K562 (cell line): ENCODE data around the gene KXD1. TPM values are rescaled to one million over a fixed set of nuclear protein-coding genes. Genes with fewer than 3 reads are reported as not detected.

Experiments used
- CBFA2T2 ChIP-seq: fragments of 450-650 bp; conservative IDR thresholded peaks from 2 replicates; pipeline ENCODE4 v1.6.1; 2017; ENCODE audit warnings: mild to moderate bottlenecking
- CCNT2 ChIP-seq: IDR thresholded peaks from 2 replicates; pipeline ENCODE4 v1.6.1; 2011; ENCODE audit warnings: borderline replicate concordance, low read depth, mild to moderate bottlenecking, moderate library complexity, mixed read lengths, low read length; ENCODE audit not compliant: insufficient read length; ENCODE audit errors: extremely low read depth
- FOSL1 ChIP-seq: fragments of 200-800 bp; sonication (Bioruptor generic); conservative IDR thresholded peaks from 2 replicates; pipeline ENCODE4 v1.6.1; 2016; ENCODE audit warnings: missing genetic modification characterization, missing compliant biosample characterization
- KLF6 ChIP-seq: fragments of 250-450 bp; sonication (Bioruptor Pico); IDR thresholded peaks from 2 replicates; pipeline ENCODE4 v1.4.0; 2020; ENCODE audit warnings: mild to moderate bottlenecking, moderate library complexity, borderline replicate concordance
- NCOA4 ChIP-seq: fragments of 450-650 bp; IDR thresholded peaks from 2 replicates; pipeline ENCODE4 v1.6.1; 2018; ENCODE audit warnings: mild to moderate bottlenecking; ENCODE audit not compliant: partially characterized antibody
- NONO ChIP-seq, 2 experiments: fragments of 200-400 bp in 1 of 2; fragments of 450-650 bp in 1 of 2; formaldehyde crosslinking in 1 of 2; IDR thresholded peaks; 2 replicates each; pipeline ENCODE4 v1.6.1; 2017; ENCODE audit warnings: low read depth in 2 of 2, mild to moderate bottlenecking in 2 of 2, moderate library complexity in 2 of 2, low read length in 1 of 2
- PHF8 ChIP-seq: fragments of 200-600 bp; sonication (generic); IDR thresholded peaks from 2 replicates; pipeline ENCODE4 v1.6.1; 2012; ENCODE audit warnings: mixed run types, mild to moderate bottlenecking, inconsistent platforms, low read length, moderate library complexity, borderline replicate concordance
- PML ChIP-seq: IDR thresholded peaks from 2 replicates; pipeline ENCODE4 v1.6.1; 2012; ENCODE audit warnings: low read length, inconsistent platforms
- SMARCC2 ChIP-seq: fragments of 450-650 bp; IDR thresholded peaks from 2 replicates; pipeline ENCODE4 v1.6.1; 2017; ENCODE audit warnings: antibody characterized with exemption, moderate library complexity, mild to moderate bottlenecking, low read depth
- ZFP36 ChIP-seq: fragments of 150-350 bp; IDR thresholded peaks from 2 replicates; pipeline ENCODE4 v1.6.1; 2018; ENCODE audit warnings: low read length, low read depth; ENCODE audit not compliant: partially characterized antibody
- ZFX ChIP-seq: sonication (generic); formaldehyde crosslinking; IDR thresholded peaks from 2 replicates; pipeline ENCODE4 v1.8.0; 2022; ENCODE audit warnings: mild to moderate bottlenecking, missing genetic modification reagents, moderate library complexity
- ZNF121 ChIP-seq: sonication (generic); formaldehyde crosslinking; conservative IDR thresholded peaks from 2 replicates; pipeline ENCODE4 v1.8.0; 2022; ENCODE audit warnings: missing genetic modification reagents
- polyA plus RNA-seq, 8 experiments: library from polyadenylated mRNA; depleted of rRNA in 4 of 8; stranded (reverse) in 5 of 8; unstranded in 3 of 8; fragments of >200 nt; fragmentation: Nextera tagmentation in 2 of 8; fragmentation: Illumina TruSeq in 1 of 8; extraction: Ambion mirVana in 2 of 8; extraction: Trizol in 1 of 8; gene quantifications; 2 replicates each; pipeline versions ENCODE4 v1.2.1 to v1.2.3, GENCODE V29; 2011 to 2014; ENCODE audit warnings: inconsistent platforms in 1 of 8, missing spikeins in 1 of 8
- total RNA-seq, 7 experiments: library from RNA; depleted of rRNA in 6 of 7; stranded (reverse); fragments of >200 nt in 6 of 7; fragmentation: Illumina TruSeq in 2 of 7; extraction: Trizol in 2 of 7; gene quantifications; 2 replicates each; pipeline versions ENCODE4 v1.2.1 to v1.2.3, GENCODE V29; 2011 to 2021; ENCODE audit warnings: low replicate concordance in 1 of 7
- TF ChIP-seq, protein P1 (sequence below): sonication (generic); formaldehyde crosslinking; IDR thresholded peaks from 2 replicates; pipeline ENCODE4 v1.8.1; 2022; ENCODE audit warnings: missing genetic modification reagents

The KXD1 gene
- total and polyA plus RNA-seq, 9 of the 15 experiments (the other 6 are each of a cell fraction or from before 2014, with no cell fraction given), result 21.9 to 210 (median 118) TPM

GRCh38 chr19:18588611-18589379, 31.1 kb downstream of the KXD1 start, which contains the start of gene REX1BD (continued):
- TF ChIP-seq FOSL1 (tag) (peak; percentile 33; the same call in 1 of the 2 replicates), NCOA4 (peak; percentile 55), SMARCC2 (0 out of 2 replicates have a peak, but pooled peaks have one; percentile 9), PML (peak; percentile 63), ZFX (CRISPR knock-in tag) (peak; percentile 66), NONO (IDR thresholded peaks at IDR 0.05; ENCODE audit: low read depth in 2 of 2, low read length in 1 of 2) (peak; percentile 70 to 78; a peak in 3 of 4 replicates), ZNF121 (CRISPR knock-in tag) (no peak; the same call in 1 of the 2 replicates), CBFA2T2 (no peak; the same call in 1 of the 2 replicates), CCNT2 (peak; percentile 85), KLF6 (CRISPR knock-in tag) (no peak), ZFP36 (peak; percentile 46), PHF8 (peak; percentile 89)
- TF ChIP-seq, protein P1, sequence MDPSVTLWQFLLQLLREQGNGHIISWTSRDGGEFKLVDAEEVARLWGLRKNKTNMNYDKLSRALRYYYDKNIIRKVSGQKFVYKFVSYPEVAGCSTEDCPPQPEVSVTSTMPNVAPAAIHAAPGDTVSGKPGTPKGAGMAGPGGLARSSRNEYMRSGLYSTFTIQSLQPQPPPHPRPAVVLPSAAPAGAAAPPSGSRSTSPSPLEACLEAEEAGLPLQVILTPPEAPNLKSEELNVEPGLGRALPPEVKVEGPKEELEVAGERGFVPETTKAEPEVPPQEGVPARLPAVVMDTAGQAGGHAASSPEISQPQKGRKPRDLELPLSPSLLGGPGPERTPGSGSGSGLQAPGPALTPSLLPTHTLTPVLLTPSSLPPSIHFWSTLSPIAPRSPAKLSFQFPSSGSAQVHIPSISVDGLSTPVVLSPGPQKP (CRISPR knock-in tag), result no peak
